ENCODE measurements around the gene ZFAND6.

The ZFAND6 gene

DNA sequence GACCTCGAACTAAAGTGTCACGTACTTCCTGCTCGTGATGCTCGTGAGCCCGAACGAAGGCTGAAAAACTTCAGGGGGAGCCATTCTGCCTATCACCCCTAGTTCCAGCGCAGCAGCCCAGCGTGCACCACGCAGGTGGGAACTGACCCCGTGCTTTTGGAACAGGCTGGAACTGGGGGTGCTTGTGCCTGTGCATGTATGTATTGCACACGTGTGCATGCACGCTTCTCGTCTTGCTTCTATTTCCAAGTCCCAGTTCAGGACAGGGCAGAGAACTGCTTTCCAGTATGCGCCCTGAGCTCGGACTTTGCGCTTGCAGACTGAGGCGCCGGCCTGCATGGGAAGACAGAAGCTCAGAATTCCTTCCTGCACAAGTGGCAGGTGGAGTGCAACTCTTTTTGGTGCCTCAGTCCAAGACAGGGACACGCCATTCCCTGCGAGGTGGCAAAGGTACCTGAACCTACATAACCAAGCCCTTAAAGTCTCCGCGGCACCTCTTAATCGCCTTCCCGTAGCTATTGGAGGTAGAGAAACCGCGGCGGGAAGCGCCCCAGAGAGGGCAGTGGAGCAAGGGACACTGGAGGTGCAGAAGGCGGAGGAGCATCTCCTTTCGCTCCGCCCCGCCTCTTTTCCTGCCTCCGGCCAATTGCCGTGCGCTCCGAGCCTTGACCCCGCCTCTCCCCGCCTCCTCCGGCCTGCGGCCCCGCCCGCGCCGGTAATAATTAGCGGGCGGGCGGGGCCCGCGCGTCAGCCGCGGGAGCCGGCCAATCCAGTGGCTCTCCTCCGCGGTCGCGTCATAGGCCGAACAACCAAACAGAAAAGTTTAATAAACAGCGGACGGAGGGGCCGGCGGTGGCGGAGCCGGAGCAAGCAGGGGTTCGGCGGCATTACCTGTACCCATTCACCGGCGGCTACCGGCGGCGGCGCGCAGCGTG, at the start of gene ZFAND6:
Gene ZFAND6, plus strand, starts transcription at position 826 of the 935 bp plus-strand sequence. CDS start 60,669 bp downstream, outside the sequence.
- TF ChIP-seq, protein P1, sequence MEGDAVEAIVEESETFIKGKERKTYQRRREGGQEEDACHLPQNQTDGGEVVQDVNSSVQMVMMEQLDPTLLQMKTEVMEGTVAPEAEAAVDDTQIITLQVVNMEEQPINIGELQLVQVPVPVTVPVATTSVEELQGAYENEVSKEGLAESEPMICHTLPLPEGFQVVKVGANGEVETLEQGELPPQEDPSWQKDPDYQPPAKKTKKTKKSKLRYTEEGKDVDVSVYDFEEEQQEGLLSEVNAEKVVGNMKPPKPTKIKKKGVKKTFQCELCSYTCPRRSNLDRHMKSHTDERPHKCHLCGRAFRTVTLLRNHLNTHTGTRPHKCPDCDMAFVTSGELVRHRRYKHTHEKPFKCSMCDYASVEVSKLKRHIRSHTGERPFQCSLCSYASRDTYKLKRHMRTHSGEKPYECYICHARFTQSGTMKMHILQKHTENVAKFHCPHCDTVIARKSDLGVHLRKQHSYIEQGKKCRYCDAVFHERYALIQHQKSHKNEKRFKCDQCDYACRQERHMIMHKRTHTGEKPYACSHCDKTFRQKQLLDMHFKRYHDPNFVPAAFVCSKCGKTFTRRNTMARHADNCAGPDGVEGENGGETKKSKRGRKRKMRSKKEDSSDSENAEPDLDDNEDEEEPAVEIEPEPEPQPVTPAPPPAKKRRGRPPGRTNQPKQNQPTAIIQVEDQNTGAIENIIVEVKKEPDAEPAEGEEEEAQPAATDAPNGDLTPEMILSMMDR (IDR thresholded peaks at IDR 0.05) = no peak

DNA sequence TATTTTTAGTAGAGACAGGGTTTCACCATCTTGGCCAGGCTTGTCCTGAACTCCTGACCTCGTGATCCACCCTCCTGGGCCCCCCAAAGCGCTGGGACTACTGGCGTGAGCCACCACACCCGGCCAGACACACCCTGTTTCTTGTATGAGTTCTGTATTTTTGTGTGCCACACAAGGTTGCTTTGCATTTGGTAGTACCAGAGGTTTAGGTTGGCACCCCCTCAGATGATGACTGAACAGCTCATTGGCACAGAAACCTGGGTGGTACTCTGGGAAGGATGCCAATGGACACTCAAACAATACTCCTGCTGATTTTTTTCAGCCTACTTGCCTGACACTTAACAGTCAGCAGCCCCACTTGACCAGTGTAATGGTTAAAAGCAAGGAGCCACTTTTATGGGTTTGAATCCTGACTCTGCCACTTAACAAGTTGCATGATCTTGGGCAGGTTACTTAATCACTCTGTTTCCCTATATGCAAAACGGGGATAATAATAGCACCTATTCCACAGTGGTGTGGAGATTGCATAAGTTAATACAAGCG, 49.3 kb upstream of the ZFAND6 start:
- TF ChIP-seq, protein P1 (IDR thresholded peaks at IDR 0.05) = no peak

DNA sequence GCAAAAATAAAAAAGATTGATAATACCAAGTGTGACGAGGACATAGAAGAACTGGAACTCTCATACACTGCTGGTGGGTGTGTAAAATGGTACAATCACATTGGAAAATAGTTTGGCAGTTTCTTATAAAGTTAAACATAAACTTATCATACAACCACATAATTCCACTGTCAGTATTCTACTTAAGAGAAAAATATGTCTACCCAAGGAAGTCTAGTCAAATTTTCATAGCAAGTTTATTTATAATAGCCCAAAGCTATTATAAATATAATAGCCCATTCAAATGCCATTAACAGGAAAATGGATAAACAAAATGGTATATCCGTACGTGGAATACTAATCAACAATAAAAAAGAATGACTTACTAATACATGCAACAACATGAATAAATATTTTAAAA, 47.9 kb upstream of the ZFAND6 start:
- TF ChIP-seq, protein P1 (IDR thresholded peaks at IDR 0.05) = no peak

DNA sequence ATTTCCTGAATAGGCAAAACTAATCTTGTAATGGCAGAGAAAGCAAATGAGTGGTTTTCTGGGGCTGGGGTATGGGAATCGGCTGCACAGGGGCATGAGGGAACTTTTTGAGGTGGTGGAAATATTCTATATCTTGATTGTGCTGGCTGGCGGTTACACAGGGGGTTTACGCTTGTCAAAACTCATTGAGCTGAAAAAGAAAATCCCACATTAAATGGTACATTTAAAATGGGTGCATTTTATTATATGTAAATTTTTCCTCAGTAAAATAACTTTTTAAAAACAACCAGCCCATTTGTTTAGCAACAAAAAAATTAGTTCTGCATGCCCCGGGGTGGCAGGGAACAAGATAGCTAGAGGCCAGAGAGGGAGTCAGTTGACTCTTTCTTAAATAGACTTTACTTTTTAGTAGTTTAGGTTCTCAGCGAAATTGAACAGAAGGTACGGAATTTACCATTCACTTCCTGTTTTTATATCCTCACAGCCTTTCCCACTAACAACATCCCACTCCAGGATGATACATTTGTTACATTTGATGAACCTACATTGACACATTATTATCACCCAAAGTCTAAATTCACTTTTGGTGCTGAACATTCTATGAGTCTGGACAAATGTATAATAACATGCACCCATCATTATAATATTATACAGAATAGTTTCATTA, 47.3 kb upstream of the ZFAND6 start:
- TF ChIP-seq, protein P1 (IDR thresholded peaks at IDR 0.05) = no peak

DNA sequence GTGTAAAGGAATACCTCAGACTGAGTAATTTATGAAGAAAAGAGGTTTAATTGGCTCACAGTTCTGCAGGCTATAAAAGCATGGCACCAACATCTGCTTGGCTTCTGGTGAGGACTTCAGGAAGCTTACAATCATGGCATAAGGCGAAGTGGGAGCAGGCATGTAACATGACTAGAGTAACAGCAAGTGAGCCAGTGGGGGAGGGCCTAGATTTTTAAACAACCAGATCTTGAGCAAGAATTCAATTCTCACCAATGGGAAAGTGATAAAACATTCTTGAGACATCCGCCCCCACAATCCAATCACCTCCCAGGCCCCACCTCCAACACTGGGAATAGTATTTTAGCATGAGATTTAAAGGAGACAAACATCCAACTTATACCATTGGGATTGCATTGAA, 44.3 kb upstream of the ZFAND6 start:
- TF ChIP-seq, protein P1 (IDR thresholded peaks at IDR 0.05) = no peak

DNA sequence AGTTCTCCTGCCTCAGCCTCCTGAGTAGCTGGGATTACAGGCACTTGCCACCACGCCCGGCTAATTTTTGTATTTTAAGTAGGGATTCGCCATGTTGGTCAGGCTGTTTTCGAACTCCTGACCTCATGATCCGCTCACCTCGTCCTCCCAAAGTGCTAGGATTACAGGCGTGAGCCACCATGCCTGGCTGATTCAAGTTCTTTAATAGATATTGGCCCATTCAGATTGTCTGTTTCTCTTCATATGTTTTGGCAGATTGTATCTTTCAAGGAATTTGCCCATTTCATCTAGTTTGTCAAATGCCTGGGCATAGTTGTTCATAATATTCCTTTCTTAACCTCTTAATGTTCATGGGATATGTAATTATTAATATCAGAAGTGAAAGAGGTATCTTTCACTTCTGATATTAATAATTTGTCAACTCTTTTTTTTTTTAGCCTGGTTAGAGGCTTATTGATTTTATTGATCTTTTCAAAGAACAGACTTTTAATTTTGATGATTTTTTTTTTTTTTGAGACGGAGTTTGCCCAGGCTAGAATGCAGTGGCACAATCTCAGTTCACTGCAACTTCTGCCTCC, 40.2 kb upstream of the ZFAND6 start:
- TF ChIP-seq, protein P1 (IDR thresholded peaks at IDR 0.05) = no peak

DNA sequence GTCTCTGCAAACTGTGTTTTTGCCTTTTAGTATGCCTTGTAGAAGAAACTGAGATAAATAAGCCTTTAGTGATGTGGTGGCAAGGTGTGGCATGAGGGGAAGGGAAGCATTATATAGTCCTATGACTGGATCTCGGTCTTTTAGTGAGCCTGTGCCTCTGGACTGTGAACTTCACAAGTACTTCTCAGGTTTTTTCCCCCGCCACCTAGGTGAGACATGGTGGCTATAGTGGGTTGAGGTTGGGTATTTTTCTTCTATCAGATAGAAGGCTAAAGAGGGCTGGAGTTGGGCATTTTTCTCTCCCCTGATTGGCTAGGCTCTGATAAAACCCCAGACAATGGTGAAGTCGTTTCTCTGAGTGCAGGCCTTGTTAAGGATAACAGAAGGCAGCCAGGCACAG, 38.7 kb upstream of the ZFAND6 start:
- TF ChIP-seq, protein P1 (IDR thresholded peaks at IDR 0.05) = no peak
